HG03045 (cell line): ENCODE results near the gene BATF.
A peak's percentile ranks its signal among the peaks of the same experiment; 100 is the strongest.

ENCODE experiments used
- ATAC-seq: cut with Tn5 transposase; IDR thresholded peaks from one replicate; pipeline ENCODE4 v1.9.1; 2021; ENCODE audit warnings: mild to moderate bottlenecking, moderate library complexity; ENCODE audit not compliant: unreplicated experiment

Gene BATF

GRCh38 chr14:75499084-75499875 lies 23.0 kb upstream of the BATF start:
- ATAC-seq, result peak; percentile 42

- no peak for ATAC-seq
Measured at GRCh38 chr14:75501080-75501479, 21.2 kb upstream of the BATF start.

GRCh38 chr14:75504411-75504810 lies 17.9 kb upstream of the BATF start:
- ATAC-seq, result no peak

GRCh38 chr14:75506930-75507329 lies 15.3 kb upstream of the BATF start:
- ATAC-seq, result no peak

- ATAC-seq, result no peak
Measured at GRCh38 chr14:75510547-75510946, 11.7 kb upstream of the BATF start.

GRCh38 chr14:75511201-75511600 lies 11.1 kb upstream of the BATF start:
- ATAC-seq, result no peak

- peak; percentile 63 for ATAC-seq
Measured at GRCh38 chr14:75513911-75514672, 8.2 kb upstream of the BATF start.

GRCh38 chr14:75514673-75515628 lies 7.3 kb upstream of the BATF start:
- ATAC-seq, result peak; percentile 39

GRCh38 chr14:75515629-75515996 lies 6.7 kb upstream of the BATF start:
- ATAC-seq, result peak; percentile 27

GRCh38 chr14:75518625-75519024 lies 3.6 kb upstream of the BATF start:
- no peak for ATAC-seq

GRCh38 chr14:75519394-75519793 lies 2.9 kb upstream of the BATF start:
- ATAC-seq, result no peak

- ATAC-seq, result no peak
Measured at GRCh38 chr14:75519826-75520728, 2.2 kb upstream of the BATF start.

- no peak for ATAC-seq
Measured at GRCh38 chr14:75520852-75521251, 1.4 kb upstream of the BATF start.

- ATAC-seq, result no peak
Measured at GRCh38 chr14:75521415-75522199, 662 bp upstream of the BATF start.

- no peak for ATAC-seq
Measured at GRCh38 chr14:75522983-75523318, 682 bp downstream of the BATF start.

GRCh38 chr14:75523771-75524171 lies 1.5 kb downstream of the BATF start:
- ATAC-seq, result no peak

GRCh38 chr14:75525969-75526368 lies 3.7 kb downstream of the BATF start:
- no peak for ATAC-seq

GRCh38 chr14:75527449-75528163 lies 5.3 kb downstream of the BATF start:
- no peak for ATAC-seq

- no peak for ATAC-seq
Measured at GRCh38 chr14:75531256-75531655, 9.0 kb downstream of the BATF start.
